HepG2 (cell line): ENCODE results near the gene AIDA. TPM values are rescaled to one million over a fixed set of nuclear protein-coding genes. Genes with fewer than 3 reads are reported as not detected.

Experiments
- CEBPB ChIP-seq: IDR thresholded peaks from 2 replicates; pipeline ENCODE4 v1.6.1; 2011; ENCODE audit warnings: low read depth, low read length, improper control_type of control experiment, borderline replicate concordance
- ELF4 ChIP-seq: sonication (generic); formaldehyde crosslinking; IDR thresholded peaks from 2 replicates; pipeline ENCODE4 v1.5.0; 2020; ENCODE audit warnings: missing genetic modification reagents, mild to moderate bottlenecking, moderate library complexity, borderline replicate concordance
- FOXP4 ChIP-seq: sonication (generic); formaldehyde crosslinking; IDR thresholded peaks from 2 replicates; pipeline ENCODE4 v1.4.0; 2020; ENCODE audit warnings: missing genetic modification reagents
- KAT8 ChIP-seq: IDR thresholded peaks from 2 replicates; pipeline ENCODE4 v1.6.1; 2016; ENCODE audit warnings: missing genetic modification reagents, missing compliant biosample characterization
- SKI ChIP-seq: fragments of 450-650 bp; IDR thresholded peaks from one replicate; pipeline ENCODE4 v1.6.1; 2018; ENCODE audit warnings: mild to moderate bottlenecking; ENCODE audit not compliant: partially characterized antibody
- ZNF512B ChIP-seq: sonication (generic); formaldehyde crosslinking; IDR thresholded peaks from 2 replicates; pipeline ENCODE4 v1.5.1; 2020; ENCODE audit warnings: missing genetic modification reagents, mild to moderate bottlenecking, borderline replicate concordance
- ZNF614 ChIP-seq: IDR thresholded peaks from 2 replicates; pipeline ENCODE4 v1.6.1; 2018; ENCODE audit warnings: missing biosample characterization, missing genetic modification reagents, inconsistent platforms, borderline replicate concordance
- ZNF790 ChIP-seq: sonication (generic); formaldehyde crosslinking; IDR thresholded peaks from 2 replicates; pipeline ENCODE4 v1.8.0; 2022; ENCODE audit warnings: missing genetic modification reagents, mild to moderate bottlenecking, borderline replicate concordance
- polyA plus RNA-seq, 8 experiments: library from polyadenylated mRNA; depleted of rRNA in 3 of 8; stranded (reverse) in 7 of 8; unstranded in 1 of 8; fragments of >200 nt; fragmentation: Illumina TruSeq in 4 of 8; extraction: Trizol in 4 of 8; gene quantifications; 2 replicates each; pipeline versions ENCODE4 v1.2.1 to v1.2.3, GENCODE V29; 2011 to 2016; ENCODE audit warnings: low read depth in 4 of 8, missing spikeins in 1 of 8, mixed read lengths in 1 of 8; ENCODE audit not compliant: insufficient read depth in 1 of 8
- total RNA-seq, 5 experiments: library from RNA; depleted of rRNA; stranded (reverse); fragments of >200 nt; fragmentation: Illumina TruSeq; extraction: Trizol; gene quantifications; 2 replicates each; pipeline ENCODE4 v1.2.3, GENCODE V29; 2016; ENCODE audit warnings: low read depth in 1 of 5
- TF ChIP-seq, protein P1 (sequence below): sonication (generic); formaldehyde crosslinking; IDR thresholded peaks from 2 replicates; pipeline ENCODE4 v1.5.1; 2020; ENCODE audit warnings: mild to moderate bottlenecking, missing genetic modification reagents, moderate library complexity
- TF ChIP-seq, protein P2 (sequence below), 2 experiments: sonication (generic) in 1 of 2; formaldehyde crosslinking in 1 of 2; IDR thresholded peaks; 2 replicates each; pipeline versions ENCODE4 v1.5.1 to v1.6.1; 2011 to 2020; ENCODE audit warnings: borderline replicate concordance in 1 of 2, low read depth in 1 of 2, low read length in 1 of 2, mild to moderate bottlenecking in 1 of 2, missing genetic modification reagents in 1 of 2, moderate library complexity in 1 of 2
- TF ChIP-seq, protein P3 (sequence below): sonication (generic); formaldehyde crosslinking; IDR thresholded peaks from 2 replicates; pipeline ENCODE4 v1.8.0; 2022; ENCODE audit warnings: mild to moderate bottlenecking, missing genetic modification reagents, borderline replicate concordance
- TF ChIP-seq, protein P4 (sequence below): IDR thresholded peaks from 2 replicates; pipeline ENCODE4 v1.6.1; 2016

Gene AIDA
- total and polyA plus RNA-seq, 2 of the 13 experiments (the other 11 are each of a cell fraction or from before 2014, with no cell fraction given), result 17.5 to 35.4 TPM

GRCh38 chr1:222712253-222713090 is at the start of gene AIDA, which contains the start of gene BROX (continued):
- TF ChIP-seq, protein P1, sequence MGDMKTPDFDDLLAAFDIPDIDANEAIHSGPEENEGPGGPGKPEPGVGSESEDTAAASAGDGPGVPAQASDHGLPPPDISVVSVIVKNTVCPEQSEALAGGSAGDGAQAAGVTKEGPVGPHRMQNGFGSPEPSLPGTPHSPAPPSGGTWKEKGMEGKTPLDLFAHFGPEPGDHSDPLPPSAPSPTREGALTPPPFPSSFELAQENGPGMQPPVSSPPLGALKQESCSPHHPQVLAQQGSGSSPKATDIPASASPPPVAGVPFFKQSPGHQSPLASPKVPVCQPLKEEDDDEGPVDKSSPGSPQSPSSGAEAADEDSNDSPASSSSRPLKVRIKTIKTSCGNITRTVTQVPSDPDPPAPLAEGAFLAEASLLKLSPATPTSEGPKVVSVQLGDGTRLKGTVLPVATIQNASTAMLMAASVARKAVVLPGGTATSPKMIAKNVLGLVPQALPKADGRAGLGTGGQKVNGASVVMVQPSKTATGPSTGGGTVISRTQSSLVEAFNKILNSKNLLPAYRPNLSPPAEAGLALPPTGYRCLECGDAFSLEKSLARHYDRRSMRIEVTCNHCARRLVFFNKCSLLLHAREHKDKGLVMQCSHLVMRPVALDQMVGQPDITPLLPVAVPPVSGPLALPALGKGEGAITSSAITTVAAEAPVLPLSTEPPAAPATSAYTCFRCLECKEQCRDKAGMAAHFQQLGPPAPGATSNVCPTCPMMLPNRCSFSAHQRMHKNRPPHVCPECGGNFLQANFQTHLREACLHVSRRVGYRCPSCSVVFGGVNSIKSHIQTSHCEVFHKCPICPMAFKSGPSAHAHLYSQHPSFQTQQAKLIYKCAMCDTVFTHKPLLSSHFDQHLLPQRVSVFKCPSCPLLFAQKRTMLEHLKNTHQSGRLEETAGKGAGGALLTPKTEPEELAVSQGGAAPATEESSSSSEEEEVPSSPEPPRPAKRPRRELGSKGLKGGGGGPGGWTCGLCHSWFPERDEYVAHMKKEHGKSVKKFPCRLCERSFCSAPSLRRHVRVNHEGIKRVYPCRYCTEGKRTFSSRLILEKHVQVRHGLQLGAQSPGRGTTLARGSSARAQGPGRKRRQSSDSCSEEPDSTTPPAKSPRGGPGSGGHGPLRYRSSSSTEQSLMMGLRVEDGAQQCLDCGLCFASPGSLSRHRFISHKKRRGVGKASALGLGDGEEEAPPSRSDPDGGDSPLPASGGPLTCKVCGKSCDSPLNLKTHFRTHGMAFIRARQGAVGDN (CRISPR knock-in tag), result peak; percentile 40
- TF ChIP-seq ZNF512B (CRISPR knock-in tag), result no peak
- peak; percentile 23 for TF ChIP-seq SKI
- TF ChIP-seq, protein P2, sequence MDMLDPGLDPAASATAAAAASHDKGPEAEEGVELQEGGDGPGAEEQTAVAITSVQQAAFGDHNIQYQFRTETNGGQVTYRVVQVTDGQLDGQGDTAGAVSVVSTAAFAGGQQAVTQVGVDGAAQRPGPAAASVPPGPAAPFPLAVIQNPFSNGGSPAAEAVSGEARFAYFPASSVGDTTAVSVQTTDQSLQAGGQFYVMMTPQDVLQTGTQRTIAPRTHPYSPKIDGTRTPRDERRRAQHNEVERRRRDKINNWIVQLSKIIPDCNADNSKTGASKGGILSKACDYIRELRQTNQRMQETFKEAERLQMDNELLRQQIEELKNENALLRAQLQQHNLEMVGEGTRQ (IDR thresholded peaks at IDR 0.05; ENCODE audit: low read depth, low read length), result peak; percentile 97
- TF ChIP-seq, protein P2 (CRISPR knock-in tag; IDR thresholded peaks at IDR 0.05; ENCODE audit: borderline replicate concordance), result peak; percentile 99; the same call in 1 of the 2 replicates
- TF ChIP-seq FOXP4, result no peak
- TF ChIP-seq, protein P3, sequence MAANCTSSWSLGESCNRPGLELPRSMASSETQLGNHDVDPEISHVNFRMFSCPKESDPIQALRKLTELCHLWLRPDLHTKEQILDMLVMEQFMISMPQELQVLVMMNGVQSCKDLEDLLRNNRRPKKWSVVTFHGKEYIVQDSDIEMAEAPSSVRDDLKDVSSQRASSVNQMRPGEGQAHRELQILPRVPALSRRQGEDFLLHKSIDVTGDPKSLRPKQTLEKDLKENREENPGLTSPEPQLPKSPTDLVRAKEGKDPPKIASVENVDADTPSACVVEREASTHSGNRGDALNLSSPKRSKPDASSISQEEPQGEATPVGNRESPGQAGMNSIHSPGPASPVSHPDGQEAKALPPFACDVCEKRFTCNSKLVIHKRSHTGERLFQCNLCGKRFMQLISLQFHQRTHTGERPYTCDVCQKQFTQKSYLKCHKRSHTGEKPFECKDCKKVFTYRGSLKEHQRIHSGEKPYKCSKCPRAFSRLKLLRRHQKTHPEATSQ, result peak; percentile 78; the same call in 1 of the 2 replicates
- TF ChIP-seq, protein P4, sequence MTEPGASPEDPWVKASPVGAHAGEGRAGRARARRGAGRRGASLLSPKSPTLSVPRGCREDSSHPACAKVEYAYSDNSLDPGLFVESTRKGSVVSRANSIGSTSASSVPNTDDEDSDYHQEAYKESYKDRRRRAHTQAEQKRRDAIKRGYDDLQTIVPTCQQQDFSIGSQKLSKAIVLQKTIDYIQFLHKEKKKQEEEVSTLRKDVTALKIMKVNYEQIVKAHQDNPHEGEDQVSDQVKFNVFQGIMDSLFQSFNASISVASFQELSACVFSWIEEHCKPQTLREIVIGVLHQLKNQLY (CRISPR knock-in tag), result no peak
- TF ChIP-seq KAT8 (CRISPR knock-in tag), result peak; percentile 74
- TF ChIP-seq CEBPB, result peak; percentile 26; the same call in 1 of the 2 replicates
- TF ChIP-seq ZNF614, result peak; percentile 25; the same call in 1 of the 2 replicates
- peak; percentile 93 for TF ChIP-seq ELF4 (CRISPR knock-in tag)
- TF ChIP-seq ZNF790, result no peak
